ENCODE data around the gene COPZ1. TPM values are rescaled to one million over a fixed set of nuclear protein-coding genes. Genes with fewer than 3 reads are reported as not detected.

The COPZ1 gene
- total and polyA plus RNA-seq, 9 of the 15 experiments (the other 6 are each of a cell fraction or from before 2014, with no cell fraction given), result 137 to 487 (median 233) TPM

GRCh38 chr12:54390668-54391551, 66.0 kb downstream of the COPZ1 start (continued):
- TF ChIP-seq ARID4B (CRISPR knock-in tag; IDR thresholded peaks at IDR 0.05), result peak; percentile 46; the same call in 1 of the 2 replicates
- TF ChIP-seq TCF3 (CRISPR knock-in tag; IDR thresholded peaks at IDR 0.05), result peak; percentile 76
- no peak for TF ChIP-seq ZSCAN29 (IDR thresholded peaks at IDR 0.05)
- peak; percentile 32; the same call in 1 of the 2 replicates for TF ChIP-seq PML (IDR thresholded peaks at IDR 0.05; ENCODE audit: low read length)
- peak; percentile 18; the same call in 1 of the 2 replicates for TF ChIP-seq MAX (CRISPR knock-in tag; IDR thresholded peaks at IDR 0.05)
- TF ChIP-seq RCOR1 (IDR thresholded peaks at IDR 0.05; ENCODE audit: borderline replicate concordance in 1 of 2, low read depth in 2 of 2, low read length in 2 of 2), result peak in 1 of 2 experiments; percentile 53; a peak in 1 of 4 replicates
- no peak for TF ChIP-seq TEAD2 (tag; IDR thresholded peaks at IDR 0.05)
- peak; percentile 64 for TF ChIP-seq ETS1 (conservative IDR thresholded peaks at IDR 0.05; ENCODE audit: control insufficient read depth, low read depth, low read length)
- peak in 2 of 3 experiments; percentile 52 to 55; a peak in 4 of 6 replicates for TF ChIP-seq CTCF (IDR thresholded peaks at IDR 0.05 in 2 of 3, conservative IDR thresholded peaks at IDR 0.05 in 1 of 3; ENCODE audit: insufficient read depth in 2 of 3, low read depth in 1 of 3, low read length in 3 of 3)
- peak; percentile 60 for TF ChIP-seq GATA2 (CRISPR knock-in tag; IDR thresholded peaks at IDR 0.05)
- 0 out of 2 replicates have a peak, but pooled peaks have one; percentile 31 for TF ChIP-seq JUND (IDR thresholded peaks at IDR 0.05; ENCODE audit: borderline replicate concordance, low read depth, low read length)
- no peak; the same call in 2 of the 3 replicates for TF ChIP-seq JUND (tag; IDR thresholded peaks at IDR 0.05; ENCODE audit: borderline replicate concordance, low read depth, low read length)
- peak; percentile 61 for TF ChIP-seq NFIC (IDR thresholded peaks at IDR 0.05)
- 0 out of 4 replicates have a peak, but pooled peaks of 1 of the 2 experiments have one; percentile 44 for TF ChIP-seq UBTF (IDR thresholded peaks at IDR 0.05; ENCODE audit: borderline replicate concordance in 1 of 2, low read depth in 2 of 2, low read length in 2 of 2)
- peak; percentile 95 for TF ChIP-seq EGR1 (conservative IDR thresholded peaks at IDR 0.05)
